ENCODE measurements around the gene C19orf38.

GRCh38 chr19:10811391-10812111, 36.7 kb upstream of the C19orf38 start:
- no peak for TF ChIP-seq CTCF (IDR thresholded peaks at IDR 0.05; ENCODE audit: insufficient read depth, low read length)
- TF ChIP-seq POLR2AphosphoS5 (IDR thresholded peaks at IDR 0.05; ENCODE audit: low read depth): no peak
- no peak for TF ChIP-seq GABPA (IDR thresholded peaks at IDR 0.05; ENCODE audit: low read depth)
- no peak for TF ChIP-seq REST (IDR thresholded peaks at IDR 0.05; ENCODE audit: insufficient replicate concordance, low read depth)

Data from HL-60 (cell line).